ENCODE results near the gene PLA2G4B. TPM values are rescaled to one million over a fixed set of nuclear protein-coding genes. Genes with fewer than 3 reads are reported as not detected.

The PLA2G4B gene
- polyA plus RNA-seq: 1 to 10 TPM; 6.3 to 9.6 (median 7.3) TPM

GRCh38 chr15:41838400-41838897, at the start of gene PLA2G4B:
TSS of gene PLA2G4B (plus strand) at chr15:41838847. CDS start at chr15:41838914, 67 bp downstream.
- 62 to 89% (median 79%) methylated on average over 6 of the region's 6 CpGs for WGBS, 3 donors
- H3K27ac ChIP-seq (ENCODE audit: low read depth, low read length): no peak within 1 kb of the TSS

DNA sequence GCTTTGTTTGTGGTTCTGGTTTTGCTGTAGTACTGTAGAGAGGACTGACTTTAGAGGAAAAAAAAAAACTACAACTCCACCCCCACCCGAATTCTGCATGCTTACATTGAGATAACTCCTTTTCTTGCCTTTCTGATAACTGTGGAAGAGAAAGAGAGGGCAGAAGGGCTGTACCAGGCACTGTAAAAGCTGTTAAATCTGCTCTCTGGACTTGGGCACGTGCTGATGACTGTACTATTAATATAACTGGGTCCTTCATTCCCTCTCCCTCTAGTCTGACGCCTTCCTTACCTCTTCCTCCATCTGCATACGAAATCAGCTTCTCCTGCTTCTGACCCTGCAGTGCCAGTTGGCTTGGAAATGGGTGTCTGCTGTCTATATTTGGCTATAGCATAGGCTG, 49.4 kb upstream of the PLA2G4B start:
- no peak overlapping the region for H3K27ac ChIP-seq (ENCODE audit: low read depth, low read length)
- 62 to 66% (median 63%) methylated on average over 4 of the region's 4 CpGs for WGBS, 3 donors

DNA sequence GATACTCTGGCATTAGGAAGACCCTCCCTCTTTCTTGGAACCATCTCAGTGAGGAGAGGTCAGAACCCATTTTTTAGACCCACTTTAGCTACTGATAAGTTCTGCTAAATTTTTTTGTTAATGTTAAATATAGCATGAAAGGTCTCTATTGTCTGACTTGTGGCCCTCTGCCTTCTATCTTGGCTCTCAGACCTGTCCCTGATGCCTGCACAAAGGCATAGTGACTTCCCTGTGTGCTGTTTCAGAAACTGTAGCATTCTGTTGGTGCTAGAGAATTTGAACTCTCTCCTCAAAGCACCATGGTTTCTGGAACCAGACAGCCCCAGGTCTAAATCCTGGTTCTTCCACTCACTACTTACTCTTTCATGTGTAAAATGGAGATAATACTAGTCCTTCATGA, 49.0 kb upstream of the PLA2G4B start:
- H3K27ac ChIP-seq (ENCODE audit: low read depth, low read length): no peak overlapping the region

DNA sequence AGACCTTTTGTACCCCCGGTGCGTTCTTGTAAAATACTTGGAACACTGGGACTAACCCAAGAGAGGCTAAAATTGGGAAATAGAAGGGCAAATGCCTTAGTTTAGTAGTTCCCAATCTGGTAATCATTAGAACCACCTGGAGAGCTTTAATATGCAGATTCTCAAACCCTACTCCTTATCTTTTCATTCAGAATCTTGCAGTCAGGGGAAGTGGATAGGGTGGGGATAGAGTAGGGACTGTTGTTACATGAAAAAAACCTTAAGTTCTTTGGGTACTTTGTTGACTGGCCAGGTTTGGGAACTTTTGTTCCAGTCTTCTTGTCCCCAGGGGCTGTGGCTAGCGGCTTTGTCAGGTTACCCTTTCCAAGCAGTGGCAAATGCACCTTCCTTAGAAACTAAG, 48.5 kb upstream of the PLA2G4B start:
- 80 to 96% (median 81%) methylated on average over 3 of the region's 3 CpGs for WGBS, 3 donors
- no peak overlapping the region for H3K27ac ChIP-seq (ENCODE audit: low read depth, low read length)

DNA sequence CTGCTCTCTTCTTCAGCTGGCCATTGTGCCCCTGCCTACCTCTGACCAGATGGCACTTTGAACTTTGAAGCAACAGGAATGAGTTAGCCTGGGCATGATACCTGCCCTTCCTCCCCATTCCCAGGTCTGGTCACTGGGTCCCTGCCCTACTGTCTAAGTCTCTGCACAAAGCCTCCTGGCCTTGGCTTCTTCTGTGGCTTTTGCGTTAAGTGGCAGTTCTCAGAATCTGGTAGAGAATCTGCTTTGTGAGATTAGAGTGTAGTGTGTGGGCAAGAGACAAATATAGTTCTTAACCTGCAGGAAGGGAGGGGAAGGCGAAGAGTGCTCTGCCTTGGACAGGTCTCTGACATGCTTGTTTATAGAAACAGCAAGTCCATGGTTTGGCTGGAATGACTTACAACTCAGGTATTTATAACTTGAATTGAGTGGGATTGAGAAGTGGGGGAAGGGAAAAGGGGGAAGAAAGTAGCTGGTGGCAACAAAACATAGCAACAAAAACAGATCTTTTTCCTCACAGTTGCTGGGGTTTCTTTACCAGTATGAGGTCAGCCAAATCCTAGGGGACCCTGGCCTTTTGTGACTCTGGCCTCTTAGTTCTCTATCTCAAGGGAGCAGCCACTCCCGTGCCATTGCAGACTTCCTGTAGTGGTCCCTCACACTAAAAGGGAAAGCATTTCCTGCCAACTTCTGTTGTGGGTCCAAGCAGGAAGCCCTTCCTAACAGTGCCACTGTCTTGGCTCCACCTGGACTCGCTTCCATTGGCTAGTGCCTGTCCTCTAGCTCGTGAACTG, 47.7 kb upstream of the PLA2G4B start:
- H3K27ac ChIP-seq (ENCODE audit: low read depth, low read length): no peak overlapping the region
- WGBS, 3 donors: 35 to 77% (median 42%) methylated on average over 5 of the region's 5 CpGs

DNA sequence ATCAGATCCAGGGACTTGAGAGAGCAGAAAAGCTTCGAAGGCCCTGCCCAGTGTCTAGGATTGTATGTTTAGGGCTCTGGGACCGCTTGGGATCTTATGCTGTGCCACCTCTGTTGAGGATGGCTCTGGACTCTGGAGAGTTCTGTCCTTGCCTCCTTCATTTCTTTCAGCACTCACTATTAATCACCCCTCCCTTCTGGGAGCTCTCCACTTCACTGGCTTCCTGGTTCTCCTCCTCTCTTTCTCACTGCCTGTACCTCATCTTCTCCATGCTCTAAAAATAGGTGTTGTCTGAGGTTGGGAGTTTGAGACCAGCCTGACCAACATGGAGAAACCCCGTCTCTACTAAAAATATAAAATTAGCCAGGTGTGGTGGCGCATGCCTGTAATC, 47.1 kb upstream of the PLA2G4B start:
- 77 to 94% (median 81%) methylated on average over 4 of the region's 4 CpGs for WGBS, 3 donors
- no peak overlapping the region for H3K27ac ChIP-seq (ENCODE audit: low read depth, low read length)

GRCh38 chr15:41792000-41792637, 46.5 kb upstream of the PLA2G4B start:
- 69 to 88% (median 80%) methylated on average over 5 of the region's 5 CpGs for WGBS, 3 donors
- no peak overlapping the region for H3K27ac ChIP-seq (ENCODE audit: low read depth, low read length)

GRCh38 chr15:41794081-41794480, 44.6 kb upstream of the PLA2G4B start:
- whole genome bisulfite sequencing, 3 donors: 84 to 90% (median 84%) methylated on average over 4 of the region's 4 CpGs
- no peak overlapping the region for H3K27ac ChIP-seq (ENCODE audit: low read depth, low read length)

GRCh38 chr15:41795996-41796856, 42.4 kb upstream of the PLA2G4B start:
- WGBS, 3 donors: 50 to 77% (median 60%) methylated on average over 10 of the region's 10 CpGs
- H3K27ac ChIP-seq (ENCODE audit: low read depth, low read length): no peak overlapping the region

DNA sequence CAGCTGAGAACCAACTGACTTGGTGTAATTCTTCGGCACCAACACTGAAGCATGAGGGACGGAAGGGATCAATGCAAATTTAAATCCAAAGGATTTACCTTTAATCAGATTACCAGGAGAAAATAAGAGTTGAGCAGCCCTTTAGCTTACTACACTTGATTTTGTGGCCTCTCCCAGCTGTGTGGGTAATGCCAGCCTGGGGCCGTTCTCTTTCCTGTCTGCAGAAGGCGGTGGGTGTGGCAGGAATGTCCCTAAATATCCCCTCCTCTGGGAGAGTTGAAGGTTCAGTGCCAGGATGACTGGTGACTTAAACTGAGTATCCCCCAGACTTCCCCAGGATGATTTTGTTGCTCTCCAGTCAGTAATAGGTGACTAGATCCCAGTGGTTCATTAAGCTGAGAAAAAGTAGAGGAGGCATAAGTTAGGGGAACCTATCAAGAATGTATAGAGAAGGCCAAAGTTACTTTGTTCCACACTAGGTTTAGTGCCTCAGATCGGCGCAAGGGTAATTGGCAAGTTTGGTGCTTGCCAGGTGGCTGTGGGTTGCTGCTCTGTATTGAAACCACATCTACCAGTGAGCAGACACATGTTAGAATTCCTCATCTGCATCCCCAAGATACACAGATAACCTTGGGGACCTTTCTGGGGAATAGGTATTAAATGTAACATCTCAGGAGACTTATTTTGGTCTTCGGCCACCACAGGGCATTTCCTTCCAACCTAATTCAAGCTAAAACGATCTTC, 41.3 kb upstream of the PLA2G4B start:
- 76 to 84% (median 79%) methylated on average over 8 of the region's 8 CpGs for WGBS, 3 donors
- H3K27ac ChIP-seq (ENCODE audit: low read depth, low read length): no peak overlapping the region

DNA sequence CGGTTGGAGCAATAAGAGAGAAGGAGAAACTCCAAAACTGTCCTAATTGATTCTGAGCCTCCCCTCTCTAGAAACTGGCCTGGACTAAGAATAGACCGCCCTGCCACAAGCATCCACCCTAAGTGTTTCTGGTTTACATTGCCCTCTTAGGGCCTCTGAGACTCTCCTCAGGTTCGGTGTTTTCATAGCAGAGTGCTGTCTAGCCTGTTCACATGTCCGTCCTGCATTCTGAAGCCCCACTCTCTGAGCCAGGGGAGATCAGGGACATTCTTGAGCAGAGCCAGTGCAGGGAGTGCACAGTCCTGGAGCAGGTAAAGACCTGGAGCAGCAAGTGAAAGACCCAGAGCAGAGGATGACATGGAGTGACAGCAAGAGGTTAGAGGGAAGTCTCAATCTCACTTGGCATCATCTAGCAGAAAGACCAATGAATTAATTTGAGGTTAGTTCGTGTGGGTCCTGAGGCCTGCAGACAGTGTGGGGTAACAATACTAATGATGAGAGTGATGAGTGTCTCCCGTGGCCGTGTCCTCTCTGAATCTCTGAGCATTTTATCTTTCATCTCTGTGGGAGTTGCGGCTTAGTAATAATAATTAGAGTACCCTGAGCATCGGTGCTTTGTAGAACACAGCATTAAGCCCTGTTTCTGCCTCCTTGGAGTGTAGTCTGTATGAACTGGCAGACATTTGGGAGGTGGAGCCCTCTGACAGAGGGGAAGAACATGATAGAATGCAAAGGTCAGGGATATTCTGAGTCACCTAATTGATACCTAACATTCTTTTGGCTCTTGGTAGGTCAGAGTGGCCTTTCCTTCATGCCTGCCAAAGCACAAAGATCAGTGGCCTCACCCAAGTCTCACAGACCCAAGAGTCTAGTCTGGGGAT, 39.8 kb upstream of the PLA2G4B start:
- 87 to 93% (median 90%) methylated on average over 9 of the region's 9 CpGs for WGBS, 3 donors
- H3K27ac ChIP-seq (ENCODE audit: low read depth, low read length): no peak overlapping the region

DNA sequence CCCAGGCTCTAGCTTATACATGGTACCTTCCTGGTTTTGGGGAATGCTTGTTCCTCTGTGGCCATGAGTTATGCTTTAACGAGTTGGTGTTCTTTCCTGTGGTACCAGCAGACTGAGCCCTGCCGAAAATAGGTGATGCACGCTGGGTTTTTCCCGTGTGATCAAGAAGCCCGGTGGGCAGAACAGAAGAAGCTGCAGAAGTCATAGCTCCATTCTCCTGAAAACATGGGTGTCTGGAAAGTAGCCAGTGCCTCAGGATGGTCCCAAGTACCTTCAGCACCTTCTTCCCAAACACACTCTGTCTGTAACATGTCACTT, 39.2 kb upstream of the PLA2G4B start:
- no peak overlapping the region for H3K27ac ChIP-seq (ENCODE audit: low read depth, low read length)

GRCh38 chr15:41801185-41801584, 37.5 kb upstream of the PLA2G4B start:
- no peak overlapping the region for H3K27ac ChIP-seq (ENCODE audit: low read depth, low read length)
- 93 to 95% (median 93%) methylated on average over 3 of the region's 3 CpGs for WGBS, 3 donors

More for the DNA sequence above, 39.2 kb upstream of the PLA2G4B start:
- 84 to 88% (median 86%) methylated on average over 5 of the region's 5 CpGs for WGBS, 3 donors

DNA sequence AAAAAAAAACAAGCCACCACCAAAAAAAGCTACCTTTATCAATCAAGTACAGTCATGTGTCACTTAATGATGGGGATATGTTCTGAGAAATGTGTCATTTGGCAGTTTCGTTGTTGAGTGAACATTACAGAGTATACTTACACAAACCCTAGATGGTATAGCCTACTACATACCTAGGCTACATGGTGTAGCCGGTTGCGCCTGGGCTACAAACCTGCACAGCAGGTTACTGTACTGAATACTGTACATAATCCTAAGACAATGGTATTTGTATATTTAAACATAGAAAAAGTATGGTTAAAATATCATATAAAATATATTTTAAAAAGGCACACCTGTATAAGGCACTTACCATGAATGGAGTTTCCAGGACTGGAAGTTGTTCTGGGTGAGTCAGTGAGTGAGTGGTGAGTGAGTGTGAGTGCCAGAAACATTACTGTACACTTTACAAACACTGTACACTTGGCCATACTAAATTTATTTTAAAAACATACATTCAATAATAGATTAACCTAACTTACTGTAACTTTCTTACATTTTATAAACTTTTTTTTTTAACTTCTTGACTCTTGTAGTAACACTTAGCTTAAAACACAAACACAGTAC, 36.7 kb upstream of the PLA2G4B start:
- H3K27ac ChIP-seq (ENCODE audit: low read depth, low read length): no peak overlapping the region

DNA sequence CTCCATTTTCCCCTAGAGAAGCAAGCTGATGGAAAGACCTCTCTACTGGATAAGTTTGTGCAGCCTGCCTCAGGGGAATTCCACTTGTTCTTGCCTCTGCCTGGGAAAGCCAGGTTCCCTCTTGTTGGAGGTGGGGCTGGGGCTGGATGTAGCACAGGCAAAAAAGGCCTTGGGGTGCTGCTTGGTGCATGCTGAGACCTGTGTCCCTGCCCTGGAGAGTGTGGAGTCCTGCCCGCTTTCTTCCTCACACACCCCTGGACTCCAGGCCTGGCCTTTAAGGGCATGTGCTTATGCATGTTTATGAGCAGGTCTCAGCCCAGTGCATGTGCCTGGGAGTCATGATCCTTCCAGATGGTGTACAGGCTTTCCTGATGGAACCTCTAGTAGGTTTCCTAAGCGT, 34.3 kb upstream of the PLA2G4B start:
- H3K27ac ChIP-seq (ENCODE audit: low read depth, low read length): no peak overlapping the region
- WGBS, 3 donors: 83 to 98% (median 84%) methylated on average over 2 of the region's 2 CpGs

More for the DNA sequence above, 36.7 kb upstream of the PLA2G4B start:
- WGBS, 3 donors: 96 to 100% (median 99%) methylated on average over 3 of the region's 3 CpGs

- WGBS, 3 donors: 55 to 71% (median 61%) methylated on average over 8 of the region's 8 CpGs
- H3K27ac ChIP-seq (ENCODE audit: low read depth, low read length): no peak overlapping the region
Measured at GRCh38 chr15:41804916-41805666, 33.6 kb upstream of the PLA2G4B start.

All from adipose tissue (tissue), 3 donors.